ENCODE measurements around the gene TYMS.

TYMS gene

GRCh38 chr18:692824-693223 lies 35.4 kb downstream of the TYMS start:
- H3K27ac ChIP-seq (ENCODE audit: low read depth, low read length) = no peak overlapping the region
- no peaks in the 10 kb centered on the region for H3K4me1 ChIP-seq (ENCODE audit: insufficient read depth, low read length)
- 95% methylated on average over 6 of the region's 6 CpGs for WGBS
- no peaks in the 10 kb centered on the region; the same call in 1 of the 2 replicates for H3K27me3 ChIP-seq (ENCODE audit: insufficient read depth, low read length)
- H3K9me3 ChIP-seq (ENCODE audit: insufficient read depth, low read depth, low read length) = no peaks in the 10 kb centered on the region
- H3K9ac ChIP-seq (ENCODE audit: low read depth, low read length) = no peak overlapping the region
- no peak overlapping the region for H3K4me3 ChIP-seq (ENCODE audit: low read length)
- H3K36me3 ChIP-seq (ENCODE audit: insufficient read depth, low read length) = peaks cover 45% of the 10 kb centered on the region

- Histone ChIP-seq H3K9me3 (ENCODE audit: insufficient read depth, low read depth, low read length) (no peaks in the 10 kb centered on the region), H3K4me1 (ENCODE audit: insufficient read depth, low read length) (no peaks in the 10 kb centered on the region), H3K36me3 (ENCODE audit: insufficient read depth, low read length) (peaks cover 45% of the 10 kb centered on the region), H3K27ac (ENCODE audit: low read depth, low read length) (no peak overlapping the region), H3K4me3 (ENCODE audit: low read length) (no peak overlapping the region), H3K9ac (ENCODE audit: low read depth, low read length) (no peak overlapping the region), H3K27me3 (ENCODE audit: insufficient read depth, low read length) (no peaks in the 10 kb centered on the region; the same call in 1 of the 2 replicates)
- WGBS = 90% methylated on average over 8 of the region's 8 CpGs
These were observed 36.2 kb downstream of the TYMS start for GRCh38 chr18:693466-694187.

- Histone ChIP-seq H3K4me1 (ENCODE audit: insufficient read depth, low read length) (no peaks in the 10 kb centered on the region), H3K27me3 (ENCODE audit: insufficient read depth, low read length) (no peaks in the 10 kb centered on the region), H3K36me3 (ENCODE audit: insufficient read depth, low read length) (peaks cover 35% of the 10 kb centered on the region), H3K9me3 (ENCODE audit: insufficient read depth, low read depth, low read length) (no peaks in the 10 kb centered on the region), H3K4me3 (ENCODE audit: low read length) (no peak overlapping the region), H3K9ac (ENCODE audit: low read depth, low read length) (no peak overlapping the region), H3K27ac (ENCODE audit: low read depth, low read length) (no peak overlapping the region)
- 96% methylated on average over 4 of the region's 4 CpGs for WGBS
These were observed 39.6 kb downstream of the TYMS start for GRCh38 chr18:697012-697411.

GRCh38 chr18:697800-698199 lies 40.3 kb downstream of the TYMS start:
- Histone ChIP-seq H3K27me3 (ENCODE audit: insufficient read depth, low read length) (no peaks in the 10 kb centered on the region), H3K27ac (ENCODE audit: low read depth, low read length) (no peak overlapping the region), H3K4me1 (ENCODE audit: insufficient read depth, low read length) (no peaks in the 10 kb centered on the region), H3K4me3 (ENCODE audit: low read length) (no peak overlapping the region), H3K9me3 (ENCODE audit: insufficient read depth, low read depth, low read length) (no peaks in the 10 kb centered on the region), H3K9ac (ENCODE audit: low read depth, low read length) (no peak overlapping the region), H3K36me3 (ENCODE audit: insufficient read depth, low read length) (peaks cover 29% of the 10 kb centered on the region)
- 90% methylated on average over 10 of the region's 10 CpGs for WGBS

GRCh38 chr18:703213-703967 lies 45.9 kb downstream of the TYMS start:
- Histone ChIP-seq H3K9ac (ENCODE audit: low read depth, low read length) (no peak overlapping the region), H3K4me3 (ENCODE audit: low read length) (no peak overlapping the region), H3K27me3 (ENCODE audit: insufficient read depth, low read length) (no peaks in the 10 kb centered on the region), H3K9me3 (ENCODE audit: insufficient read depth, low read depth, low read length) (no peaks in the 10 kb centered on the region), H3K4me1 (ENCODE audit: insufficient read depth, low read length) (no peaks in the 10 kb centered on the region; the same call in 1 of the 2 replicates), H3K27ac (ENCODE audit: low read depth, low read length) (no peak overlapping the region), H3K36me3 (ENCODE audit: insufficient read depth, low read length) (peaks cover 33% of the 10 kb centered on the region)
- 80% methylated on average over 8 of the region's 8 CpGs for WGBS

GRCh38 chr18:706405-706804 lies 49.0 kb downstream of the TYMS start:
- no peak overlapping the region for H3K9ac ChIP-seq (ENCODE audit: low read depth, low read length)
- no peaks in the 10 kb centered on the region for H3K27me3 ChIP-seq (ENCODE audit: insufficient read depth, low read length)
- H3K4me3 ChIP-seq (ENCODE audit: low read length) = no peak overlapping the region
- H3K36me3 ChIP-seq (ENCODE audit: insufficient read depth, low read length) = peaks cover 39% of the 10 kb centered on the region
- WGBS = 92% methylated on average over 8 of the region's 8 CpGs
- H3K27ac ChIP-seq (ENCODE audit: low read depth, low read length) = no peak overlapping the region
- no peaks in the 10 kb centered on the region for H3K9me3 ChIP-seq (ENCODE audit: insufficient read depth, low read depth, low read length)
- H3K4me1 ChIP-seq (ENCODE audit: insufficient read depth, low read length) = peaks cover 3% of the 10 kb centered on the region; the same call in 1 of the 2 replicates

GRCh38 chr18:708096-708495 lies 50.6 kb downstream of the TYMS start:
- Histone ChIP-seq H3K4me1 (ENCODE audit: insufficient read depth, low read length) (peaks cover 3% of the 10 kb centered on the region; the same call in 1 of the 2 replicates), H3K9me3 (ENCODE audit: insufficient read depth, low read depth, low read length) (no peaks in the 10 kb centered on the region), H3K36me3 (ENCODE audit: insufficient read depth, low read length) (peaks cover 34% of the 10 kb centered on the region), H3K27ac (ENCODE audit: low read depth, low read length) (no peak overlapping the region), H3K9ac (ENCODE audit: low read depth, low read length) (no peak overlapping the region), H3K27me3 (ENCODE audit: insufficient read depth, low read length) (no peaks in the 10 kb centered on the region), H3K4me3 (ENCODE audit: low read length) (no peak overlapping the region)
- WGBS = 95% methylated on average over 8 of the region's 10 CpGs

GRCh38 chr18:709771-710170 lies 52.3 kb downstream of the TYMS start:
- no peak overlapping the region for H3K27ac ChIP-seq (ENCODE audit: low read depth, low read length)
- 0 out of 2 replicates have a peak, but pooled peaks cover 3% of the 10 kb centered on the region for H3K4me1 ChIP-seq (ENCODE audit: insufficient read depth, low read length)
- WGBS = 97% methylated on average over 1 of the region's 1 CpG
- no peak overlapping the region for H3K4me3 ChIP-seq (ENCODE audit: low read length)
- no peaks in the 10 kb centered on the region for H3K9me3 ChIP-seq (ENCODE audit: insufficient read depth, low read depth, low read length)
- no peak overlapping the region for H3K9ac ChIP-seq (ENCODE audit: low read depth, low read length)
- H3K27me3 ChIP-seq (ENCODE audit: insufficient read depth, low read length) = no peaks in the 10 kb centered on the region
- H3K36me3 ChIP-seq (ENCODE audit: insufficient read depth, low read length) = peaks cover 23% of the 10 kb centered on the region

- 100% methylated on average over 1 of the region's 3 CpGs for WGBS
- no peaks in the 10 kb centered on the region for H3K27me3 ChIP-seq (ENCODE audit: insufficient read depth, low read length)
- H3K4me1 ChIP-seq (ENCODE audit: insufficient read depth, low read length) = 0 out of 2 replicates have a peak, but pooled peaks cover 3% of the 10 kb centered on the region
- H3K9ac ChIP-seq (ENCODE audit: low read depth, low read length) = no peak overlapping the region
- H3K36me3 ChIP-seq (ENCODE audit: insufficient read depth, low read length) = peaks cover 14% of the 10 kb centered on the region
- H3K4me3 ChIP-seq (ENCODE audit: low read length) = peak overlapping the region; percentile 89
- H3K9me3 ChIP-seq (ENCODE audit: insufficient read depth, low read depth, low read length) = no peaks in the 10 kb centered on the region
- H3K27ac ChIP-seq (ENCODE audit: low read depth, low read length) = no peak overlapping the region
These were observed 53.2 kb downstream of the TYMS start for GRCh38 chr18:710418-711300.

- H3K27ac ChIP-seq (ENCODE audit: low read depth, low read length) = no peak overlapping the region
These were observed 53.8 kb downstream of the TYMS start for GRCh38 chr18:711310-711656.

More at GRCh38 chr18:711310-711656, 53.8 kb downstream of the TYMS start:
- no peaks in the 10 kb centered on the region for H3K27me3 ChIP-seq (ENCODE audit: insufficient read depth, low read length)
- 21% methylated on average over 8 of the region's 8 CpGs for WGBS
- no peaks in the 10 kb centered on the region for H3K9me3 ChIP-seq (ENCODE audit: insufficient read depth, low read depth, low read length)
- 0 out of 2 replicates have a peak, but pooled peaks cover 3% of the 10 kb centered on the region for H3K4me1 ChIP-seq (ENCODE audit: insufficient read depth, low read length)
- H3K36me3 ChIP-seq (ENCODE audit: insufficient read depth, low read length) = peaks cover 9% of the 10 kb centered on the region
- H3K9ac ChIP-seq (ENCODE audit: low read depth, low read length) = peak overlapping the region; percentile 88; the same call in 1 of the 2 replicates
- peak overlapping the region; percentile 89 for H3K4me3 ChIP-seq (ENCODE audit: low read length)

Data from HUES64 (cell line).